ENCODE measurements around the gene CTPS2.

GRCh38 chrX:16547644-16548043 is 164.8 kb downstream of the CTPS2 start:
- no peak for TF ChIP-seq POLR2AphosphoS5 (IDR thresholded peaks at IDR 0.05; ENCODE audit: low read depth)
- no peak for TF ChIP-seq EZH2phosphoT487 (IDR thresholded peaks at IDR 0.05; ENCODE audit: unreplicated experiment)
- no peak for TF ChIP-seq CTCF (conservative IDR thresholded peaks at IDR 0.05; ENCODE audit: low read depth in 2 of 2)
- TF ChIP-seq, protein P1, sequence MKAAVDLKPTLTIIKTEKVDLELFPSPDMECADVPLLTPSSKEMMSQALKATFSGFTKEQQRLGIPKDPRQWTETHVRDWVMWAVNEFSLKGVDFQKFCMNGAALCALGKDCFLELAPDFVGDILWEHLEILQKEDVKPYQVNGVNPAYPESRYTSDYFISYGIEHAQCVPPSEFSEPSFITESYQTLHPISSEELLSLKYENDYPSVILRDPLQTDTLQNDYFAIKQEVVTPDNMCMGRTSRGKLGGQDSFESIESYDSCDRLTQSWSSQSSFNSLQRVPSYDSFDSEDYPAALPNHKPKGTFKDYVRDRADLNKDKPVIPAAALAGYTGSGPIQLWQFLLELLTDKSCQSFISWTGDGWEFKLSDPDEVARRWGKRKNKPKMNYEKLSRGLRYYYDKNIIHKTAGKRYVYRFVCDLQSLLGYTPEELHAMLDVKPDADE (IDR thresholded peaks at IDR 0.05) = no peak
- TF ChIP-seq CREB1 (CRISPR knock-in tag; IDR thresholded peaks at IDR 0.05; ENCODE audit: low read depth) = no peak
- no peak for TF ChIP-seq EZH2 (IDR thresholded peaks at IDR 0.05; ENCODE audit: low read depth, unreplicated experiment)
- no peak for TF ChIP-seq NANOG (IDR thresholded peaks at IDR 0.05; ENCODE audit: borderline replicate concordance)
- TF ChIP-seq ZNF114 (CRISPR knock-in tag; IDR thresholded peaks at IDR 0.05) = no peak
- TF ChIP-seq, protein P2, sequence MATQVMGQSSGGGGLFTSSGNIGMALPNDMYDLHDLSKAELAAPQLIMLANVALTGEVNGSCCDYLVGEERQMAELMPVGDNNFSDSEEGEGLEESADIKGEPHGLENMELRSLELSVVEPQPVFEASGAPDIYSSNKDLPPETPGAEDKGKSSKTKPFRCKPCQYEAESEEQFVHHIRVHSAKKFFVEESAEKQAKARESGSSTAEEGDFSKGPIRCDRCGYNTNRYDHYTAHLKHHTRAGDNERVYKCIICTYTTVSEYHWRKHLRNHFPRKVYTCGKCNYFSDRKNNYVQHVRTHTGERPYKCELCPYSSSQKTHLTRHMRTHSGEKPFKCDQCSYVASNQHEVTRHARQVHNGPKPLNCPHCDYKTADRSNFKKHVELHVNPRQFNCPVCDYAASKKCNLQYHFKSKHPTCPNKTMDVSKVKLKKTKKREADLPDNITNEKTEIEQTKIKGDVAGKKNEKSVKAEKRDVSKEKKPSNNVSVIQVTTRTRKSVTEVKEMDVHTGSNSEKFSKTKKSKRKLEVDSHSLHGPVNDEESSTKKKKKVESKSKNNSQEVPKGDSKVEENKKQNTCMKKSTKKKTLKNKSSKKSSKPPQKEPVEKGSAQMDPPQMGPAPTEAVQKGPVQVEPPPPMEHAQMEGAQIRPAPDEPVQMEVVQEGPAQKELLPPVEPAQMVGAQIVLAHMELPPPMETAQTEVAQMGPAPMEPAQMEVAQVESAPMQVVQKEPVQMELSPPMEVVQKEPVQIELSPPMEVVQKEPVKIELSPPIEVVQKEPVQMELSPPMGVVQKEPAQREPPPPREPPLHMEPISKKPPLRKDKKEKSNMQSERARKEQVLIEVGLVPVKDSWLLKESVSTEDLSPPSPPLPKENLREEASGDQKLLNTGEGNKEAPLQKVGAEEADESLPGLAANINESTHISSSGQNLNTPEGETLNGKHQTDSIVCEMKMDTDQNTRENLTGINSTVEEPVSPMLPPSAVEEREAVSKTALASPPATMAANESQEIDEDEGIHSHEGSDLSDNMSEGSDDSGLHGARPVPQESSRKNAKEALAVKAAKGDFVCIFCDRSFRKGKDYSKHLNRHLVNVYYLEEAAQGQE (IDR thresholded peaks at IDR 0.05; ENCODE audit: unreplicated experiment) = no peak
- TF ChIP-seq JUNB (IDR thresholded peaks at IDR 0.05; ENCODE audit: unreplicated experiment) = no peak
